Islet precursor cell (in vitro differentiated cells): ENCODE results near the gene TAF15.

Experiments used
- DNase-seq: peaks from one replicate; pipeline ENCODE4 v3.0.0-alpha.2; 2018

TAF15 gene

GRCh38 chr17:35875072-35875799, 66.0 kb downstream of the TAF15 start:
- DNase-seq = no peak

GRCh38 chr17:35875800-35876139, 66.5 kb downstream of the TAF15 start:
- no peak for DNase-seq

DNA sequence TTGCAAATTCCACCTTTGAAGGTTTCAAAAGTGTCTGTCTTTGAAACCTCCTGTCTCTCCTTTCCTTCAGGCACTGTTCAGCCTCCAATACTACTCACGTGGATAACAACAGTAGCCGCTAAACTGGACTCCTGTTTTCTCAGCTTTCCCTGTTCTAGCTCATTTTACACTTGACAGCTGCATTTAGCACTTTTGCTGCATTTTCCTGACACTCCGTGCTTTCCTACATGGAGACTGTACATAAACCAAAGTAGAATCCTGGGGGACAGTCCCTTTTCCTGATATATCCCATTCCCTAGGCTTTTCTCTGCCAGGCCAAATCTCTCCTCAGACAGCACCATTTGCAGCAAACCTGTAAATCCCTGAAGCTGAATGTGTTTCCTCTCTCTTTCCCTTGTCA, 67.2 kb downstream of the TAF15 start:
- no peak for DNase-seq

GRCh38 chr17:35877345-35878029, 68.2 kb downstream of the TAF15 start:
- no peak for DNase-seq

DNA sequence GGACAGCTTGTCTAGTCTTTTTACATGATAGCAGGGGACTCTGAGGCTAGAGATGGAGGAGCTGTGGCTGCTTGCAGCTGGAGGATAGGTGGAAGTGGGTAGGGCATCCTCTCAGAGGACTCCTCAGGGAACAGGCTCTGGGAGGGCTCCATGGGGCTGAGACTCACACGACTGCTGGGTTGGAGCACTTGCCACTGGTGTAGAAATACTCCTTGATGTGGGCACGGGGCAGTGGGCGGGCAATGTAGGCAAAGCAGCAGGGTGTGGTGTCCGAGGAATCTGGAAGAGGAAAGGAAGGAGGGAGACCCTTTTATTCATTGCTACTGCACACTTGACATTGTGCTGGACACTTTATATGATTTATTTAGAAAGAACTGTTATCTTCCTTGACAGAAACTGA, 69.1 kb downstream of the TAF15 start:
- no peak for DNase-seq

DNA sequence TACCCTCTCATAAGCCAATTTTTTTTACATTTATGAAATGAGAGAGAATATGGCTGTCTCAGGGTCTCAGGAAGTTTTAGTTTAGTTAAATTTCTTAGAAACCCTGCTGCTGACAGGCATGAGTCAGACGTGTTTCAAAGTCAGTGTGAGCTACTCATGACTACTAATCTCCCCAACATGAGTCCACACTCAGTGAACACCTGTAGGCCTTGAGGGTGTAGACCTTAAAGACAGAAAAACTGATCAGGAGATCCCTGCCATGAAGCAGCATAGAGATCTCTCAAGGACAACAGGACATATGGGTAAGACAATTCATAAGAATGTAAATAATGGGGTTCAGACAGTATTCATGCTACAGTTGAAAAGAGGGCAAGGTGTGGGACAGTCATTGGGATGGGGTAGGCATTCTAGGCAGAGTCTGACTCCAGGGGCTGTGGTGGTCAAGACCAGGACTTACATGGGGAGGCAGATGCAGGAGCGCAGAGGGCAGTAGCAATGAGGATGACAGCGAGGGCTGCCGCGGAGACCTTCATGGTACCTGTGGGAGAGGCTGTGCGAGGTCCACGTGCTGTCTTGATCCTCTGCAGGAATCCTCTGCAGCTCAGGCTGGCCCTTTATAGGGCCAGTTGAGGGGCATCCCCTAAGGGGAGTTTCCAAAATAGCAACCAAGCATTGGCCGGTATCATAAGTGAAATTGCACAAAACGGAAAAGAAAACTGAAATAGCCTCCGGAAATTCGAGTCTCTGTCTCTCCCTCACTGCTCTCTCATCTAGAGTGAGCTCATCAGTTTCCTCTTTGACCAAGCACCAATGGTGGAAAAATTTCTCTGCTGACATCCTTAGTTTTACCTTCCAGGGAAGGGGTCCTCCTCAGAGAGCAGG, 70.7 kb downstream of the TAF15 start, which contains the start of gene CCL5:
Gene CCL5 (minus strand): TSS at position 588 of the 882 bp plus-strand sequence.
- DNase-seq = peak; percentile 52

GRCh38 chr17:35889241-35889640, 80.0 kb downstream of the TAF15 start:
- DNase-seq = no peak

- no peak for DNase-seq
Observed at GRCh38 chr17:35889818-35890773, 80.8 kb downstream of the TAF15 start.

GRCh38 chr17:35890774-35891155, 81.5 kb downstream of the TAF15 start:
- no peak for DNase-seq

DNA sequence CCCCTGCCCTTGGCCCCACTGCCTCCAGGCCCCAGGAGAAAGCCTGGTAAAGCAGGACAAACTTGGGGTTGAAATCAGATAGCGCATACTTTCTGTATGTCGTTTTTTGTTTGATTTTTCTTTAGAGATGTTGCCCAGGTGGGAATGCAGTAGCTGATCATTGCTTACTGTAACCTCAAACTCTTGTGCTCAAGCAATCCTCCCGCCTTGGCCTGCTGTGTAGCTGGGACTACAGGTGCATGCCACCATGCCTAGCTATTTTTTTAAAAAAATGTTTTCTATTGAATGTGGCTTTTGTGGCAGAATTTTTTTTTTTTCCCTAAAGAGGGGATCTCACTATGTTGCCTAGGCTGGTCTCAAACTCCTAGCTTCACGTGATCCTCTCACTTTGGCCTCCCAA, 82.0 kb downstream of the TAF15 start:
- no peak for DNase-seq

DNA sequence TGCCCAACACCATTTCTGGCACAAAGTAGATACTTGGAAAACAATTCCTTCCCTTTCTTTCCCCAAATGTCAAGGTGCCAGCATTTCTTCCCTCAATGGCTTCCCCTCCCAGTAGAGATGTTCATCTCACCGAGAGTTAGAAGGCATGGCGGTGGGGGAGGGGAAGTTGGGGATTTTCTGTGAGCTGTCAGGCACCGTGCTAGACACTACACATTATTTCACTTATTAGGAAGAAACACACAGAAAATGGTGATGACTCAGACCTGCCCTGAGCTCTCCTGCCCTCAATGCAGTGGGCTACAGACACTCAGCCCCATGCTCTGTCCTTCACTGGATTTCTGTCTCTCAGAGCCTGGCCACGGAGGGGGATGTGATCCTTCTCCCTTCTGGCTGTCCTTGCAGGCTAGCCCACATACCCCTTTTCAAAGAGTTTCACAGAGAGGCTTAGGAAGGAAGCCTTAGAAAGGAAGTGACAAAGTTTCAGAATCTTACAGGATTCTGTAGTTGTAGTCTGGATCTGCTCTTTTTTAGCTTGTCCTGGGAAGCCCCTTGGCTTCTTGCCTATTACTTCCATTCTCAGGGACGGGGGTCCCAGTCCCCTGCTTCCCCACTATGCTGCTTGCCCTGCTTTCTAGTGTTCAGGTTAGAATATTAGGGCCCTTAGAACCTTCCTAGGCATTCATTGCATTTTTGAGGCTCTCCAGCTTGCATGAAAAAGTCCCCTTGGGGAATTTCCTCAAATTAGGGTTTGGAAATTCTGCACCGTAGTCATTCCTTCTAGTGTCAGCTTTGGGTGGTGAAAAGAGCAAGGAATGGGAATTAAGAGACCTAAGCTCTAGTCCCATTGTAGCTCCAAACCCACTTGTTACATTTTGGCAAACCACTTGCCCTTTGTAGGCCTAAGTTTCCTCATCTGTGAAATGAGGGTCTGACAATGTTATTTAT, 83.1 kb downstream of the TAF15 start:
- peak; percentile 73 for DNase-seq

- no peak for DNase-seq
Observed at GRCh38 chr17:35893751-35894150, 84.5 kb downstream of the TAF15 start.

- no peak for DNase-seq
Observed at GRCh38 chr17:35894206-35894605, 84.9 kb downstream of the TAF15 start.

GRCh38 chr17:35895636-35896587, 86.6 kb downstream of the TAF15 start:
- DNase-seq = no peak
